Progenitor cell of endocrine pancreas (in vitro differentiated cells): ENCODE data around the gene BCAS3. TPM values are rescaled to one million over a fixed set of nuclear protein-coding genes. Genes with fewer than 3 reads are reported as not detected.

Experiments
- DNase-seq: peaks from one replicate; pipeline ENCODE4 v3.0.0; 2021; ENCODE audit warnings: low spot score; ENCODE audit not compliant: unreplicated experiment
- H3K27ac Mint-ChIP-seq: 2 replicates; pipeline ENCODE4 v1.8.0; 2021; ENCODE audit warnings: mild to moderate bottlenecking, moderate library complexity, mixed read lengths
- H3K27me3 Mint-ChIP-seq: 2 replicates; pipeline ENCODE4 v1.8.0; 2021; ENCODE audit warnings: mixed read lengths
- H3K36me3 Mint-ChIP-seq: 2 replicates; pipeline ENCODE4 v1.8.0; 2022; ENCODE audit warnings: mixed read lengths; ENCODE audit not compliant: insufficient read depth
- H3K4me1 Mint-ChIP-seq: 2 replicates; pipeline ENCODE4 v1.8.0; 2021; ENCODE audit warnings: low read depth, mixed read lengths
- H3K4me3 Mint-ChIP-seq: 2 replicates; pipeline ENCODE4 v1.8.0; 2021; ENCODE audit warnings: low read depth, mild to moderate bottlenecking, moderate library complexity, mixed read lengths
- H3K9me3 Mint-ChIP-seq: 2 replicates; pipeline ENCODE4 v1.8.0; 2021; ENCODE audit warnings: low read depth, mixed read lengths
- CTCF ChIP-seq: fragments of 200-600 bp; sonication (generic); IDR thresholded peaks from one replicate; pipeline ENCODE4 v1.5.0; 2021; ENCODE audit warnings: antibody characterized with exemption, mild to moderate bottlenecking; ENCODE audit not compliant: unreplicated experiment
- total RNA-seq: library from RNA; stranded (reverse); gene quantifications from 2 replicates; pipeline ENCODE4 v1.2.1, GENCODE V29; 2021

Gene BCAS3
- total RNA-seq, 1 donor from 2014 or later, result 36.1 TPM

DNA sequence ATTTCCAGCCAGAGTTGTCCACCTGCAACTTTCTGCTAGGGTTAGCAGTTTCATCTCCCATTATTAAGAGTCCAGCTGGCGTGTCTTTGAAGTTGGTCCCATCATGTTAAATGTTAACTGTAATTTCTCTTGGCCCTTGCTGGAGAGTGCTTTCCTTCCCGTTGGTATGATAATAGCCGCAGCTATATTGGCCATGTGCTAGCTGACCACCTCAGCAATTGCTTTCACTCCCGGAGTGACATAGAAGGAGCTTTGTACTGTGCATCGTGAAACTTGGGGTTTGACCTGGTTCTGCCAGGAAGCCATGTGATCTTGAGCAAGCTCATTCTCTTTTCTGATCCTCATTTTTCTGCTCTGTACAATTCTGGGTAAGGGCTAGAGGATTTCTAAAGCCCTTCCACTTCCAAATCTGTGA is 641.0 kb downstream of the BCAS3 start:
- DNase-seq, result no peak
- peaks cover 3% of the 10 kb centered on the region for H3K4me1 Mint-ChIP-seq
- no peaks in the 10 kb centered on the region for H3K36me3 Mint-ChIP-seq
- no peaks in the 10 kb centered on the region for H3K9me3 Mint-ChIP-seq
- peaks cover 25% of the 10 kb centered on the region for H3K27me3 Mint-ChIP-seq
- no peak for TF ChIP-seq CTCF
- no peak overlapping the region for H3K4me3 Mint-ChIP-seq
- H3K27ac Mint-ChIP-seq, result no peak overlapping the region

GRCh38 chr17:61321344-61321743 is 643.7 kb downstream of the BCAS3 start:
- Mint-ChIP-seq H3K36me3 (no peaks in the 10 kb centered on the region), H3K4me1 (peaks cover 6% of the 10 kb centered on the region)

DNA sequence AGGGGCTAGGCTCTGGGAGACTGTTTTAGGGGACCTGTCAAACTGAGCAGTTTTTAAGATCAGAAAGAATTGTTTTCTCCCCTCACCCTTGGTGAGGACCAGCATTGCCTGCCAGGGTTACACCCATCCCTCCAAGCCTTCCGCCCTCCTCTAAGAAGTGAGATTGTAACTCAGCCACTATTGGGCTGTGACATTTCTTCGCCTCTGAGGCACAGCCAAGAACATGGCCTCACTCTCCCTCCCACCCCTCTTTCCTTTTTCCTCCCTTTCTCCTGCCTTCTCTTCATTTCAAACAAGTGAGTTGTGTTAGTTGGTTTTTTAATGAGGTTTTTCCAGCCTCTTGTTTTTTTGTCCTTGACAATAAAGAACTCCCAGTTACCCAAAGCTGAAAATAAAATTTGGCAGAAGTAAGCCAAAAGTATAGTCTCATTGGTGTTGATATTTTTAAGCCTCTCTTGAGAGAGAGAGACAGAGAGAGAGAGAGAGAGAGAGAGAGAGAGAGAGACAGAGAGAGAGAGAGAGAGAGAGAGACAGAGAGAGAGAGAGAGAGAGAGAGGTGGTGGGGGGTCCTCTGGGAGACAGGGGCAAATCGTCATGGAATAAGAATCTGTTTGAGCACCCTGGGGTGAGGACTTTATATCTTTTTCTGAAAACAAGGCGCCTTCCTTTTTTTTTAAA is 644.8 kb downstream of the BCAS3 start:
- no peak for TF ChIP-seq CTCF
- no peak for DNase-seq
- Mint-ChIP-seq H3K27me3 (peaks cover 43% of the 10 kb centered on the region), H3K27ac (no peak overlapping the region), H3K9me3 (no peaks in the 10 kb centered on the region), H3K36me3 (no peaks in the 10 kb centered on the region), H3K4me3 (no peak overlapping the region), H3K4me1 (peaks cover 6% of the 10 kb centered on the region)

More at GRCh38 chr17:61321344-61321743, 643.7 kb downstream of the BCAS3 start:
- no peaks in the 10 kb centered on the region for H3K9me3 Mint-ChIP-seq
- no peak for DNase-seq
- H3K27ac Mint-ChIP-seq, result no peak overlapping the region
- TF ChIP-seq CTCF, result no peak
- H3K27me3 Mint-ChIP-seq, result peaks cover 41% of the 10 kb centered on the region
- no peak overlapping the region for H3K4me3 Mint-ChIP-seq

GRCh38 chr17:61323003-61323908 is 645.6 kb downstream of the BCAS3 start:
- no peaks in the 10 kb centered on the region for H3K36me3 Mint-ChIP-seq
- H3K4me3 Mint-ChIP-seq, result no peak overlapping the region
- no peak for DNase-seq
- peaks cover 41% of the 10 kb centered on the region for H3K27me3 Mint-ChIP-seq
- H3K9me3 Mint-ChIP-seq, result no peaks in the 10 kb centered on the region
- no peak for TF ChIP-seq CTCF
- H3K4me1 Mint-ChIP-seq, result peaks cover 6% of the 10 kb centered on the region
- H3K27ac Mint-ChIP-seq, result no peak overlapping the region
